Right lobe of liver (tissue), 4 donors: ENCODE data around the gene ZFP3.

Experiments used
- POLR2A ChIP-seq: fragments of 450-650 bp; IDR thresholded peaks from one replicate; pipeline ENCODE4 v1.6.1; 2017; ENCODE audit warnings: antibody characterized with exemption, mild to moderate bottlenecking
- TF ChIP-seq, protein P1 (sequence below), 4 donors: fragments of 200-600 bp in 3 of 4; fragments of 450-650 bp in 1 of 4; IDR thresholded peaks; one replicate each; pipeline versions ENCODE4 v1.5.1 to v1.8.0; 2016 to 2022; ENCODE audit warnings: antibody characterized with exemption in 4 of 4, mild to moderate bottlenecking in 2 of 4
- donor health status: DM: no; HTN: no; CAD: no.
- donor health status: DM: no; HTN: no; CAD: no.
- donor health status: DM: no; HTN: yes; CAD: no.

DNA sequence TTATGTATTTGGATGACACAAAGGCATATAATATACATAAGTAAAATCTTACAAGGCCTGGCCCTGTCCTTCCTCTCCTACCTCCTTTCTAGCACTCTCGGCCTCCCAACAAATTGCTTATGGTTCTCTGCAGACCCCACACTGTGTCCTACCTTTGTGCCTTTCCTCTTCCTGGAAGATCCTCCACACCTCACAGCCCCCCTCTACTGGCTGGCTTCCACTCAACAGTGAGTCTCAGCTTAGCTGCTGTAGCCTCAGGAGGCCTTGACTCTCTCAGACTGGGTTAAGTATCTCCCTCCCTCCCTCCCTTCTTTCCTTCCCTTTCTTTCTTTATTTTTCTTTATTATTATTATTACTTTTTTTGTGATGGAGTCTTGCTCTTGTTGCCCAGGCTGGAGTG is 34.7 kb upstream of the ZFP3 start:
- TF ChIP-seq, protein P1, sequence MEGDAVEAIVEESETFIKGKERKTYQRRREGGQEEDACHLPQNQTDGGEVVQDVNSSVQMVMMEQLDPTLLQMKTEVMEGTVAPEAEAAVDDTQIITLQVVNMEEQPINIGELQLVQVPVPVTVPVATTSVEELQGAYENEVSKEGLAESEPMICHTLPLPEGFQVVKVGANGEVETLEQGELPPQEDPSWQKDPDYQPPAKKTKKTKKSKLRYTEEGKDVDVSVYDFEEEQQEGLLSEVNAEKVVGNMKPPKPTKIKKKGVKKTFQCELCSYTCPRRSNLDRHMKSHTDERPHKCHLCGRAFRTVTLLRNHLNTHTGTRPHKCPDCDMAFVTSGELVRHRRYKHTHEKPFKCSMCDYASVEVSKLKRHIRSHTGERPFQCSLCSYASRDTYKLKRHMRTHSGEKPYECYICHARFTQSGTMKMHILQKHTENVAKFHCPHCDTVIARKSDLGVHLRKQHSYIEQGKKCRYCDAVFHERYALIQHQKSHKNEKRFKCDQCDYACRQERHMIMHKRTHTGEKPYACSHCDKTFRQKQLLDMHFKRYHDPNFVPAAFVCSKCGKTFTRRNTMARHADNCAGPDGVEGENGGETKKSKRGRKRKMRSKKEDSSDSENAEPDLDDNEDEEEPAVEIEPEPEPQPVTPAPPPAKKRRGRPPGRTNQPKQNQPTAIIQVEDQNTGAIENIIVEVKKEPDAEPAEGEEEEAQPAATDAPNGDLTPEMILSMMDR (IDR thresholded peaks at IDR 0.05), result no peak
- no peak for TF ChIP-seq POLR2A
